HepG2 (cell line): ENCODE data around the gene IRF1. TPM values are rescaled to one million over a fixed set of nuclear protein-coding genes. Genes with fewer than 3 reads are reported as not detected.

Source experiments
- ATAC-seq: fragments of 200-7000 bp; cut with Tn5 transposase; 3 replicates; pipeline ENCODE4 v1.9.1; 2020; ENCODE audit warnings: mild to moderate bottlenecking, moderate library complexity
- BruUV-seq: library from RNA; stranded (reverse); fragments of 400-500 nt; replicated peaks from 2 replicates; lab custom pipeline; 2021; lab: Mats Ljungman, UMichigan
- CTCF ChIA-PET: fragments of 300-600 bp; formaldehyde crosslinking; extraction: SDS; loops from one replicate; lab custom pipeline; 2021; ENCODE audit warnings: low total read pairs, inconsistent platforms, low intra/inter-chr PET ratio; lab: Yijun Ruan, JAX
- POLR2A ChIA-PET: fragments of 350-600 bp; sonication (Branson Sonifier 250); formaldehyde crosslinking; loops from one replicate; lab custom pipeline; 2020; ENCODE audit warnings: antibody characterized with exemption, inconsistent platforms; lab: Yijun Ruan, JAX
- DNase-seq: peaks from one replicate; pipeline ENCODE4 v3.0.0-alpha.2; 2015; ENCODE audit warnings: low spot score
- FAIRE-seq: peaks from 3 replicates; lab custom pipeline; 2011; peaks lifted over from hg19 to GRCh38; lab: Jason Lieb, UNC
- H2AFZ ChIP-seq: one replicate; pipeline ENCODE4 v1.6.1; 2011; ENCODE audit warnings: low read length, inconsistent platforms
- H3K27ac ChIP-seq: fragments of 300-600 bp; 3 replicates; pipeline ENCODE4 v1.8.0; 2011; ENCODE audit warnings: mixed run types, mild to moderate bottlenecking, mixed read lengths, low read length, inconsistent platforms; ENCODE audit not compliant: insufficient read depth; ENCODE audit errors: extremely low read length
- H3K27me3 ChIP-seq, 2 experiments: fragments of 200-600 bp in 1 of 2; 2 replicates in 1 of 2; 3 replicates in 1 of 2; pipeline versions ENCODE4 v1.6.0 to v1.8.0; 2011; ENCODE audit warnings: low read length in 2 of 2, mild to moderate bottlenecking in 2 of 2, moderate library complexity in 2 of 2, inconsistent platforms in 1 of 2; ENCODE audit not compliant: insufficient read depth in 2 of 2, control insufficient read depth in 1 of 2
- H3K36me3 ChIP-seq, 2 experiments: fragments of 200-600 bp in 1 of 2; replicated peaks in 1 of 2; 2 replicates in 1 of 2; 3 replicates in 1 of 2; pipeline versions ENCODE4 v1.5.1 to v1.8.0; 2011; ENCODE audit warnings: low read length in 2 of 2, inconsistent platforms in 1 of 2; ENCODE audit not compliant: insufficient read depth in 2 of 2, control insufficient read depth in 1 of 2
- H3K4me1 ChIP-seq: 2 replicates; pipeline ENCODE4 v1.5.1; 2012; ENCODE audit warnings: low read length, inconsistent platforms; ENCODE audit not compliant: insufficient read depth
- H3K4me2 ChIP-seq: 2 replicates; pipeline ENCODE4 v1.6.0; 2011; ENCODE audit warnings: low read depth, low read length, inconsistent platforms
- H3K4me3 ChIP-seq, 3 experiments: fragments of 200-600 bp in 1 of 3; sonication (generic), shearing (Covaris generic) in 1 of 3; replicated peaks in 1 of 3; 2 replicates each; pipeline ENCODE4 v1.5.1; 2011 to 2016; ENCODE audit warnings: low read length in 3 of 3, inconsistent platforms in 2 of 3, low read depth in 2 of 3, mild to moderate bottlenecking in 2 of 3, control low read depth in 1 of 3, mixed read lengths in 1 of 3; ENCODE audit not compliant: insufficient read depth in 1 of 3
- H3K79me2 ChIP-seq: one replicate; pipeline ENCODE4 v1.6.1; 2011; ENCODE audit warnings: low read length, inconsistent platforms; ENCODE audit not compliant: insufficient read depth
- H3K9ac ChIP-seq: 2 replicates; pipeline ENCODE4 v1.6.0; 2011; ENCODE audit warnings: mild to moderate bottlenecking, low read depth, low read length, inconsistent platforms; ENCODE audit not compliant: insufficient read depth
- H3K9me3 ChIP-seq: 2 replicates; pipeline ENCODE4 v1.5.1; 2012; ENCODE audit warnings: mild to moderate bottlenecking, low read length
- H4K20me1 ChIP-seq: 2 replicates; pipeline ENCODE4 v1.6.0; 2011; ENCODE audit warnings: inconsistent platforms, mild to moderate bottlenecking, low read length, moderate library complexity; ENCODE audit not compliant: insufficient read depth
- ASH2L ChIP-seq: fragments of 300-600, 200-600 bp; sonication (generic); IDR thresholded peaks from 2 replicates; pipeline ENCODE4 v1.7.0; 2017; ENCODE audit warnings: low read depth, mild to moderate bottlenecking, moderate library complexity, mixed read lengths, low read length; ENCODE audit not compliant: insufficient read length
- FOXA3 ChIP-seq: IDR thresholded peaks from 2 replicates; pipeline ENCODE4 v1.6.1; 2016; ENCODE audit warnings: missing genetic modification reagents, missing compliant biosample characterization
- KLF12 ChIP-seq: sonication (generic); formaldehyde crosslinking; IDR thresholded peaks from 2 replicates; pipeline ENCODE4 v1.4.0; 2020; ENCODE audit warnings: missing genetic modification reagents, borderline replicate concordance
- MXD1 ChIP-seq: sonication (generic); formaldehyde crosslinking; IDR thresholded peaks from 2 replicates; pipeline ENCODE4 v1.4.0; 2020; ENCODE audit warnings: mild to moderate bottlenecking, missing genetic modification reagents
- RNF219 ChIP-seq: sonication (generic); formaldehyde crosslinking; IDR thresholded peaks from 2 replicates; pipeline ENCODE4 v1.5.0; 2020; ENCODE audit warnings: mild to moderate bottlenecking, missing genetic modification reagents
- SMC3 ChIP-seq: IDR thresholded peaks from 2 replicates; pipeline ENCODE4 v1.6.1; 2011; ENCODE audit warnings: low read length, improper control_type of control experiment
- SNAPC4 ChIP-seq: sonication (generic); formaldehyde crosslinking; IDR thresholded peaks from 2 replicates; pipeline ENCODE4 v1.4.0; 2020; ENCODE audit warnings: mild to moderate bottlenecking, missing genetic modification reagents
- SOX13 ChIP-seq, 3 experiments: fragments of 450-650 bp in 1 of 3; sonication (generic) in 1 of 3; formaldehyde crosslinking in 1 of 3; IDR thresholded peaks in 2 of 3; conservative IDR thresholded peaks in 1 of 3; 2 replicates each; pipeline versions ENCODE4 v1.5.0 to v1.6.1; 2016 to 2020; ENCODE audit warnings: antibody characterized with exemption in 1 of 3, mild to moderate bottlenecking in 1 of 3, missing compliant biosample characterization in 1 of 3, missing genetic modification reagents in 1 of 3, moderate library complexity in 1 of 3
- STAG1 ChIP-seq: sonication (generic); formaldehyde crosslinking; IDR thresholded peaks from 2 replicates; pipeline ENCODE4 v1.4.0; 2020; ENCODE audit warnings: missing genetic modification reagents
- WIZ ChIP-seq: sonication (generic); formaldehyde crosslinking; IDR thresholded peaks from 2 replicates; pipeline ENCODE4 v1.5.1; 2020; ENCODE audit warnings: mild to moderate bottlenecking, missing genetic modification reagents
- ZBTB7B ChIP-seq: sonication (generic); formaldehyde crosslinking; IDR thresholded peaks from 2 replicates; pipeline ENCODE4 v1.4.0; 2020; ENCODE audit warnings: missing genetic modification reagents
- ZNF672 ChIP-seq: sonication (generic); formaldehyde crosslinking; IDR thresholded peaks from 2 replicates; pipeline ENCODE4 v1.8.1; 2022; ENCODE audit warnings: missing genetic modification reagents
- WGBS: methylation state at CpG from one replicate; pipeline ENCODE4 v1.1.6; 2017; ENCODE audit warnings: low lambda C conversion rate; 5-methylcytosine and 5-hydroxymethylcytosine counted together
- in situ Hi-C: cut with HindIII; loops from 2 replicates; pipeline ENCODE4 v1.10.0; 2017; ENCODE audit warnings: low pct_unique_long_range_greater_than_20kb; ENCODE audit not compliant: extremely low pct_ligation_motif_present
- intact Hi-C: fragments of 100-400 bp; cut with micrococcal nuclease; formaldehyde crosslinking; loops from one replicate; pipeline ENCODE4 v1.10.0; 2022; ENCODE audit not compliant: unreplicated experiment
- polyA plus RNA-seq, 8 experiments: library from polyadenylated mRNA; depleted of rRNA in 3 of 8; stranded (reverse) in 7 of 8; unstranded in 1 of 8; fragments of >200 nt; fragmentation: Illumina TruSeq in 4 of 8; extraction: Trizol in 4 of 8; gene quantifications; 2 replicates each; pipeline versions ENCODE4 v1.2.1 to v1.2.3, GENCODE V29; 2011 to 2016; ENCODE audit warnings: low read depth in 4 of 8, missing spikeins in 1 of 8, mixed read lengths in 1 of 8; ENCODE audit not compliant: insufficient read depth in 1 of 8
- total RNA-seq, 5 experiments: library from RNA; depleted of rRNA; stranded (reverse); fragments of >200 nt; fragmentation: Illumina TruSeq; extraction: Trizol; gene quantifications; 2 replicates each; pipeline ENCODE4 v1.2.3, GENCODE V29; 2016; ENCODE audit warnings: low read depth in 1 of 5
- TF ChIP-seq, protein P1 (sequence below): sonication (generic); formaldehyde crosslinking; IDR thresholded peaks from 2 replicates; pipeline ENCODE4 v1.5.0; 2020; ENCODE audit warnings: mild to moderate bottlenecking, missing genetic modification reagents, moderate library complexity

IRF1 gene
- total and polyA plus RNA-seq, 2 of the 13 experiments (the other 11 are each of a cell fraction or from before 2014, with no cell fraction given), result 4.1 to 8.8 TPM

DNA sequence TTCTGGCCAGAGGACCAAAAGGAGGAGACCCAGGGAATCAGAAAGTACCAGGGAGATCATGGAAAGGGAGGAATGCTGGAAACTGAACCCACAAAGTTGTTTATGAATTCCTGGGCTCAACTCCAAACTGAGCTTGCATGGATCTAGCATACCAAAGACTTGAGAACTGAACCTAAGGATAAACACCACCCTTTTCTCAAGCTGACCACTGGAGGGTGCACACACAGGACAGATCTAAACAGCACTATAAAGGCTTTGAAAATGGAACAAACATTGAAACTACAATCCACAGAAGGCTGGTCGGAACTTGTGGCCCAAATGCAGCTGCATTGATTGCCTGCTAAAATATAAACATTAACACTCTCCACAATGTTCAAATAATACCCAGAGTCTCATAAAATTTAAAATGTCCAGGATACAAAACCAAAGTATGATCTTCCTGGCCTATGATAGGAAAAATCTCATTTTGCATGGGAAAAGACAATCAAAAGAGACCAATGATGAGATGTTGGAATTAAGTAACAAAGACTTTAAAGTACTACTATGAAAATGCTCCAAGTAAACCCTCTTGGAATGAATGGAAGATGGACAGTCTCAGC, 15.6 kb upstream of the IRF1 start:
- BruUV-seq, result no TSS peak
- in situ Hi-C loops (no loop called here), intact Hi-C loops (no loop called here)
- no peaks in the 10 kb centered on the region for H3K27me3 ChIP-seq
- 0% methylated on average over 1 of the region's 1 CpG for WGBS
- H3K9me3 ChIP-seq, result no peaks in the 10 kb centered on the region
- H3K27ac ChIP-seq, result no peak overlapping the region
- H3K4me2 ChIP-seq, result peak overlapping the region; percentile 42
- no peaks in the 10 kb centered on the region for H4K20me1 ChIP-seq
- DNase-seq, result peak; percentile 41
- H3K36me3 ChIP-seq, result no peaks in the 10 kb centered on the region
- FAIRE-seq, result peak; percentile 94
- no peak overlapping the region for H3K9ac ChIP-seq
- ATAC-seq, result peak; percentile 67
- H3K4me3 ChIP-seq, result no peak overlapping the region
- H3K79me2 ChIP-seq, result no peaks in the 10 kb centered on the region
- no peak overlapping the region for H2AFZ ChIP-seq
- POLR2A ChIA-PET, result interaction anchor here (1.1 to 3.1 kb wide), 5 partner anchors 10 to 212 kb away, joined by 3 to 28 read pairs (median 9); partner anchors contain the start of genes IRF1 and SLC22A4
- peaks cover 55% of the 10 kb centered on the region for H3K4me1 ChIP-seq
- CTCF ChIA-PET, result interaction anchor here (0.8 to 1.9 kb wide), 3 partner anchors 20 to 119 kb away, joined by 3 to 8 read pairs (median 5); no protein-coding TSS in a partner anchor
- TF ChIP-seq, protein P1, sequence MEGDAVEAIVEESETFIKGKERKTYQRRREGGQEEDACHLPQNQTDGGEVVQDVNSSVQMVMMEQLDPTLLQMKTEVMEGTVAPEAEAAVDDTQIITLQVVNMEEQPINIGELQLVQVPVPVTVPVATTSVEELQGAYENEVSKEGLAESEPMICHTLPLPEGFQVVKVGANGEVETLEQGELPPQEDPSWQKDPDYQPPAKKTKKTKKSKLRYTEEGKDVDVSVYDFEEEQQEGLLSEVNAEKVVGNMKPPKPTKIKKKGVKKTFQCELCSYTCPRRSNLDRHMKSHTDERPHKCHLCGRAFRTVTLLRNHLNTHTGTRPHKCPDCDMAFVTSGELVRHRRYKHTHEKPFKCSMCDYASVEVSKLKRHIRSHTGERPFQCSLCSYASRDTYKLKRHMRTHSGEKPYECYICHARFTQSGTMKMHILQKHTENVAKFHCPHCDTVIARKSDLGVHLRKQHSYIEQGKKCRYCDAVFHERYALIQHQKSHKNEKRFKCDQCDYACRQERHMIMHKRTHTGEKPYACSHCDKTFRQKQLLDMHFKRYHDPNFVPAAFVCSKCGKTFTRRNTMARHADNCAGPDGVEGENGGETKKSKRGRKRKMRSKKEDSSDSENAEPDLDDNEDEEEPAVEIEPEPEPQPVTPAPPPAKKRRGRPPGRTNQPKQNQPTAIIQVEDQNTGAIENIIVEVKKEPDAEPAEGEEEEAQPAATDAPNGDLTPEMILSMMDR, result peak; percentile 69
- no peak for TF ChIP-seq RNF219 (CRISPR knock-in tag)
- TF ChIP-seq STAG1, result peak; percentile 51
- peak; percentile 43; the same call in 1 of the 2 replicates for TF ChIP-seq SMC3
- no peak for TF ChIP-seq SNAPC4 (CRISPR knock-in tag)
- TF ChIP-seq MXD1, result no peak
- TF ChIP-seq ZBTB7B (CRISPR knock-in tag), result no peak
- TF ChIP-seq KLF12 (CRISPR knock-in tag), result no peak
- peak; percentile 29; the same call in 1 of the 2 replicates for TF ChIP-seq FOXA3
- no peak for TF ChIP-seq ASH2L
- no peak for TF ChIP-seq ZNF672 (CRISPR knock-in tag)
- no peak for TF ChIP-seq WIZ (CRISPR knock-in tag)
- no peak for TF ChIP-seq SOX13 (IDR thresholded peaks at IDR 0.05)
- TF ChIP-seq SOX13 (CRISPR knock-in tag; conservative IDR thresholded peaks at IDR 0.05 in 1 of 2, IDR thresholded peaks at IDR 0.05 in 1 of 2), result 0 out of 4 replicates have a peak, but pooled peaks of 1 of the 2 experiments have one; percentile 11
